Measurements from ENCODE around the gene ASXL3. TPM values are rescaled to one million over a fixed set of nuclear protein-coding genes. Genes with fewer than 3 reads are reported as not detected.

The ASXL3 gene
- total and polyA plus RNA-seq, 4 donors = 0.19 to 1.3 (median 0.39) TPM

DNA sequence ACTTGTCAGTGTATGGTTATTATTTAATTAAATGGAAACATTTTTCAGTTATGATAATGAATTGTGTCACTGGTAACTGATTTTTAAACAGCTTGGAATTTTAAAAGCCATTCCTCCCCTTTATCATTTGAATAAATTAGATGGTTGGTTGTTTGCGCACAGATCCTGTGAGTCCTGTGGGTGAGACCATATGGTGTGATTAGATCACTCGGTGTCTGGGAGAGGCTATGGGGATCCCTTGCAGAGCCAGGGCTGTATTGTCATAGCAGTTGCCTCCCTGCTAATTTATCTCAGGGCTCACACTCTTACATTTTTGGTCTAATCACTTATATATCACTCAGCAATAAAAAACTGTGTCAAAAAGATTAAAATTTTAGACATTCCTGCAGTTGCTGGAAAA, 133.5 kb downstream of the ASXL3 start:
- 92% methylated on average over 2 of the region's 2 CpGs for WGBS
- no peaks in the 10 kb centered on the region for H3K36me3 ChIP-seq (ENCODE audit: control insufficient read depth in 4 of 4, insufficient read depth in 3 of 4, low read depth in 1 of 4, low read length in 3 of 4)
- H3K9ac ChIP-seq (ENCODE audit: low read depth in 1 of 2, low read length in 2 of 2) = no peak overlapping the region
- no peak overlapping the region for H3K27ac ChIP-seq (ENCODE audit: low read depth in 1 of 2, low read length in 2 of 2)
- H3K27me3 ChIP-seq (ENCODE audit: control insufficient read depth in 4 of 4, insufficient read depth in 4 of 4, low read length in 3 of 4) = no peaks in the 10 kb centered on the region
- no peak for TF ChIP-seq ZBTB33 (IDR thresholded peaks at IDR 0.05)
- no peak for TF ChIP-seq RXRA (IDR thresholded peaks at IDR 0.05)
- TF ChIP-seq TAF1 (conservative IDR thresholded peaks at IDR 0.05) = no peak
- TF ChIP-seq FOXA2 (IDR thresholded peaks at IDR 0.05) = no peak
- TF ChIP-seq YY1 (IDR thresholded peaks at IDR 0.05) = no peak
- TF ChIP-seq HNF4G (IDR thresholded peaks at IDR 0.05) = no peak
- no peak for TF ChIP-seq JUND (IDR thresholded peaks at IDR 0.05)
- no peak for TF ChIP-seq RAD21 (IDR thresholded peaks at IDR 0.05)
- H3K9me3 ChIP-seq (ENCODE audit: control insufficient read depth in 4 of 4, low read length in 3 of 4) = no peaks in the 10 kb centered on the region
- H3K4me1 ChIP-seq (ENCODE audit: control insufficient read depth in 4 of 4, insufficient read depth in 4 of 4, low read length in 3 of 4) = no peaks in the 10 kb centered on the region
- no peak for DNase-seq (ENCODE audit: low spot score)
- H3K4me3 ChIP-seq (ENCODE audit: low read depth in 1 of 3, low read length in 3 of 3) = no peak overlapping the region

DNA sequence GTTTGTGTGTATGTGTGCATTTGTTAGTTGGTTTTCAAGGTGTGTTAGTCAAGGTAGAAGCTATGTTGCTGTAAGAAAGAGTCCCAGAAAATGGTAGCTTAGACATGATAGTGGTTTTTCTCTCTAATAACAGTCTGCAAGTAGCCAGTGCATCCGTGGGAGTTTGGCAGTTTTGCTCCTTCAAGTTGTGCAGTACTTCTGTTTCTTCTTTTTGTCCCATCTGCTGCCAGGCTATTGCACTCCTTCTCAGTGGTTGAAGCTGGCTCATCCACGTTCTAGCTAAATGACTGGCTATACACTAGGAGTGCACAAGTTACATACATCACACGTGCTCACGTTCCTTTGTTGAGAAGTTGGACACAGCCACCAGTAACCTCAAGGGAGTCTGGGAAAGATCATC, 134.7 kb downstream of the ASXL3 start:
- H3K4me1 ChIP-seq (ENCODE audit: control insufficient read depth in 4 of 4, insufficient read depth in 4 of 4, low read length in 3 of 4) = no peaks in the 10 kb centered on the region
- no peak overlapping the region for H3K27ac ChIP-seq (ENCODE audit: low read depth in 1 of 2, low read length in 2 of 2)
- 78% methylated on average over 4 of the region's 4 CpGs for WGBS
- H3K4me3 ChIP-seq (ENCODE audit: low read depth in 1 of 3, low read length in 3 of 3) = no peak overlapping the region
- H3K9ac ChIP-seq (ENCODE audit: low read depth in 1 of 2, low read length in 2 of 2) = no peak overlapping the region
- H3K27me3 ChIP-seq (ENCODE audit: control insufficient read depth in 4 of 4, insufficient read depth in 4 of 4, low read length in 3 of 4) = no peaks in the 10 kb centered on the region
- H3K9me3 ChIP-seq (ENCODE audit: control insufficient read depth in 4 of 4, low read length in 3 of 4) = no peaks in the 10 kb centered on the region
- TF ChIP-seq SP1 (IDR thresholded peaks at IDR 0.05) (no peak), HNF4A (conservative IDR thresholded peaks at IDR 0.05) (no peak), MAX (IDR thresholded peaks at IDR 0.05) (no peak), TAF1 (conservative IDR thresholded peaks at IDR 0.05) (no peak), YY1 (IDR thresholded peaks at IDR 0.05) (no peak), NR2F2 (IDR thresholded peaks at IDR 0.05) (no peak), JUND (IDR thresholded peaks at IDR 0.05) (no peak), ATF3 (IDR thresholded peaks at IDR 0.05) (no peak), GABPA (IDR thresholded peaks at IDR 0.05 in 1 of 2, conservative IDR thresholded peaks at IDR 0.05 in 1 of 2) (no peak), FOXA1 (IDR thresholded peaks at IDR 0.05) (no peak), REST (IDR thresholded peaks at IDR 0.05) (no peak), EGR1 (IDR thresholded peaks at IDR 0.05; ENCODE audit: low read depth in 2 of 2) (no peak), CTCF (IDR thresholded peaks at IDR 0.05; ENCODE audit: low read depth, low read length, missing input control) (no peak), FOXA2 (IDR thresholded peaks at IDR 0.05) (no peak), HNF4G (IDR thresholded peaks at IDR 0.05) (no peak), RAD21 (IDR thresholded peaks at IDR 0.05) (no peak), RXRA (IDR thresholded peaks at IDR 0.05) (no peak), ZBTB33 (IDR thresholded peaks at IDR 0.05) (no peak)
- no peaks in the 10 kb centered on the region for H3K36me3 ChIP-seq (ENCODE audit: control insufficient read depth in 4 of 4, insufficient read depth in 3 of 4, low read depth in 1 of 4, low read length in 3 of 4)
- DNase-seq (ENCODE audit: low spot score) = no peak

All from liver (tissue), 9 donors.